Stimulated activated CD4-positive, alpha-beta T cell treated with anti-CD3 and anti-CD28 coated beads, Interleukin-1b, Interleukin-23, amount 100 ng/mL, for 1 hour (primary cell): ENCODE data around the gene HOXA6.
A peak's percentile ranks its signal among the peaks of the same experiment; 100 is the strongest.

Experiments
- DNase-seq, 2 donors: peaks; one replicate each; pipeline ENCODE4 v3.0.0-alpha.2; 2020; ENCODE audit warnings: low read depth in 2 of 2

Gene HOXA6

GRCh38 chr7:27161214-27161720 lies 13.7 kb upstream of the HOXA6 start:
- DNase-seq = no peak

- peak; percentile 72 to 77 for DNase-seq
Measured at GRCh38 chr7:27160546-27161213, 13.1 kb upstream of the HOXA6 start.

GRCh38 chr7:27160145-27160545 lies 12.6 kb upstream of the HOXA6 start:
- no peak for DNase-seq

GRCh38 chr7:27159266-27160144 lies 11.9 kb upstream of the HOXA6 start:
- DNase-seq = no peak

GRCh38 chr7:27158436-27159265 lies 11.1 kb upstream of the HOXA6 start:
- DNase-seq = no peak

GRCh38 chr7:27157702-27158431 lies 10.3 kb upstream of the HOXA6 start:
- DNase-seq = no peak

- DNase-seq = no peak
Measured at GRCh38 chr7:27156916-27157701, 9.5 kb upstream of the HOXA6 start.

GRCh38 chr7:27156508-27156898 lies 8.9 kb upstream of the HOXA6 start, which contains the start of gene HOXA7:
HOXA7 (minus strand) TSS chr7:27156675; CDS start chr7:27156545, 130 bp downstream.
- no peak for DNase-seq

- DNase-seq = no peak
Measured at GRCh38 chr7:27155816-27156507, 8.4 kb upstream of the HOXA6 start.

GRCh38 chr7:27154901-27155815 lies 7.6 kb upstream of the HOXA6 start:
- no peak for DNase-seq

- DNase-seq = no peak
Measured at GRCh38 chr7:27154369-27154768, 6.8 kb upstream of the HOXA6 start.

- no peak for DNase-seq
Measured at GRCh38 chr7:27153526-27153925, 6.0 kb upstream of the HOXA6 start.

- DNase-seq = no peak
Measured at GRCh38 chr7:27152816-27153442, 5.4 kb upstream of the HOXA6 start.

GRCh38 chr7:27151931-27152815 lies 4.6 kb upstream of the HOXA6 start, which contains the start of gene HOXA3:
HOXA3 (minus strand) TSS chr7:27152583; CDS start chr7:27110640, 41,943 bp downstream.
- no peak for DNase-seq

GRCh38 chr7:27151341-27151930 lies 3.9 kb upstream of the HOXA6 start:
- DNase-seq = no peak

GRCh38 chr7:27150568-27151340 lies 3.2 kb upstream of the HOXA6 start:
- DNase-seq = peak; percentile 29 to 45
